Spleen (tissue), 7 donors: ENCODE measurements around the gene PPM1L.

Experiments
- CTCF ChIP-seq, 11 experiments: fragments of 200-600 bp in 7 of 11; fragments of 450-650 bp in 4 of 11; sonication (generic) in 4 of 11; IDR thresholded peaks in 8 of 11; conservative IDR thresholded peaks in 3 of 11; 1 replicate in 7 of 11; 2 replicates in 4 of 11; pipeline versions ENCODE4 v1.4.0 to v1.8.0; 2016 to 2021; ENCODE audit warnings: antibody characterized with exemption in 11 of 11, inconsistent platforms in 4 of 11, mild to moderate bottlenecking in 1 of 11
- POLR2AphosphoS5 ChIP-seq, 3 donors: sonication (generic); formaldehyde crosslinking; IDR thresholded peaks; one replicate each; pipeline ENCODE4 v1.5.1; 2017; ENCODE audit warnings: antibody characterized with exemption in 3 of 3
- donor health status: DM: no; HTN: no; CAD: no; lungs with moderate emphysema.
- donor health status: DM: no; HTN: no; CAD: no.
- donor health status: DM: no; HTN: no; CAD: no.

- no peak for TF ChIP-seq POLR2AphosphoS5 (IDR thresholded peaks at IDR 0.05)
- TF ChIP-seq CTCF (IDR thresholded peaks at IDR 0.05 in 8 of 11, conservative IDR thresholded peaks at IDR 0.05 in 3 of 11) = no peak
These were observed 192.2 kb downstream of the PPM1L start for GRCh38 chr3:160948273-160948672.
